Fibroblast of lung (primary cell): ENCODE results near the gene GTF3C1. TPM values are rescaled to one million over a fixed set of nuclear protein-coding genes. Genes with fewer than 3 reads are reported as not detected.

Source experiments
- DNase-seq, 2 donors: peaks; one replicate each; pipeline versions ENCODE4 v3.0.0 to v3.0.0-alpha.2; 2010; ENCODE audit warnings: low read depth in 2 of 2
- H2AFZ ChIP-seq: 2 replicates; pipeline ENCODE4 v1.5.1; 2012; ENCODE audit warnings: low read length, control low read depth, inconsistent platforms
- H3K27ac ChIP-seq: 2 replicates; pipeline ENCODE4 v1.5.1; 2011; ENCODE audit warnings: low read length, control low read depth; ENCODE audit not compliant: insufficient read depth
- H3K27me3 ChIP-seq: 2 replicates; pipeline ENCODE4 v1.5.1; 2011; ENCODE audit warnings: mild to moderate bottlenecking, low read length; ENCODE audit not compliant: control insufficient read depth, insufficient read depth
- H3K36me3 ChIP-seq: 2 replicates; pipeline ENCODE4 v1.5.1; 2011; ENCODE audit warnings: low read length; ENCODE audit not compliant: control insufficient read depth, insufficient read depth
- H3K4me1 ChIP-seq: 2 replicates; pipeline ENCODE4 v1.5.1; 2011; ENCODE audit warnings: low read length; ENCODE audit not compliant: control insufficient read depth, insufficient read depth; ENCODE audit errors: extremely low read depth
- H3K4me2 ChIP-seq: 2 replicates; pipeline ENCODE4 v1.5.1; 2011; ENCODE audit warnings: low read length, control low read depth; ENCODE audit not compliant: insufficient read depth; ENCODE audit errors: extremely low read depth
- H3K4me3 ChIP-seq, 4 experiments: fragments of 200-600 bp in 1 of 4; sonication (generic) in 1 of 4; replicated peaks in 1 of 4; 2 replicates each; pipeline ENCODE4 v1.5.1; 2011 to 2016; ENCODE audit warnings: low read length in 4 of 4, low read depth in 3 of 4, mild to moderate bottlenecking in 3 of 4, control low read depth in 2 of 4, inconsistent platforms in 1 of 4, mixed read lengths in 1 of 4; ENCODE audit not compliant: insufficient read depth in 1 of 4; ENCODE audit errors: control extremely low read depth in 1 of 4
- H3K79me2 ChIP-seq: 2 replicates; pipeline ENCODE4 v1.5.1; 2012; ENCODE audit warnings: mild to moderate bottlenecking, low read length, inconsistent platforms; ENCODE audit not compliant: control insufficient read depth, insufficient read depth
- H3K9ac ChIP-seq: 2 replicates; pipeline ENCODE4 v1.5.1; 2011; ENCODE audit warnings: mild to moderate bottlenecking, low read length, control low read depth; ENCODE audit not compliant: insufficient read depth
- H3K9me3 ChIP-seq: 2 replicates; pipeline ENCODE4 v1.5.1; 2012; ENCODE audit warnings: low read depth, low read length; ENCODE audit not compliant: control insufficient read depth, insufficient read depth
- H4K20me1 ChIP-seq: 2 replicates; pipeline ENCODE4 v1.5.1; 2011; ENCODE audit warnings: low read length; ENCODE audit not compliant: control insufficient read depth, insufficient read depth; ENCODE audit errors: extremely low read depth
- CTCF ChIP-seq, 2 donors: IDR thresholded peaks in 1 of 2; conservative IDR thresholded peaks in 1 of 2; 1 replicate in 1 of 2; 2 replicates in 1 of 2; pipeline ENCODE4 v1.5.1; 2011 to 2012; ENCODE audit warnings: low read length in 2 of 2, control low read depth in 1 of 2, inconsistent platforms in 1 of 2, low read depth in 1 of 2, mild to moderate bottlenecking in 1 of 2
- EZH2 ChIP-seq: IDR thresholded peaks from 2 replicates; pipeline ENCODE4 v1.5.1; 2012; ENCODE audit warnings: low read length, control low read depth, mild to moderate bottlenecking; ENCODE audit errors: missing control alignments
- polyA plus RNA-seq, 2 donors: library from polyadenylated mRNA; depleted of rRNA in 1 of 2; stranded (reverse) in 1 of 2; unstranded in 1 of 2; fragments of >200 nt; gene quantifications; 2 replicates each; pipeline ENCODE4 v1.2.1, GENCODE V29; 2011 to 2012; ENCODE audit warnings: missing spikeins in 1 of 2
- total RNA-seq: library from RNA; depleted of rRNA; stranded (reverse); fragments of >200 nt; gene quantifications from 2 replicates; pipeline ENCODE4 v1.2.1, GENCODE V29; 2014

GTF3C1 gene
- total and polyA plus RNA-seq, 2 donors (not counting 1 experiment from before 2014, with no cell fraction given) = 20.1 to 75.3 TPM

- Histone ChIP-seq H3K36me3 (no peaks in the 10 kb centered on the region), H3K4me2 (no peak overlapping the region), H3K4me3 (no peak overlapping the region), H3K9ac (no peak overlapping the region), H3K27me3 (no peaks in the 10 kb centered on the region), H2AFZ (no peak overlapping the region), H3K4me1 (no peaks in the 10 kb centered on the region), H3K27ac (no peak overlapping the region), H3K79me2 (no peaks in the 10 kb centered on the region), H4K20me1 (no peaks in the 10 kb centered on the region), H3K9me3 (no peaks in the 10 kb centered on the region)
- no peak for DNase-seq
- no peak for TF ChIP-seq CTCF (conservative IDR thresholded peaks at IDR 0.05 in 1 of 2, IDR thresholded peaks at IDR 0.05 in 1 of 2; ENCODE audit: low read depth in 1 of 2, low read length in 2 of 2)
- TF ChIP-seq EZH2 = no peak
Measured at GRCh38 chr16:27595475-27595874, 45.8 kb upstream of the GTF3C1 start.

GRCh38 chr16:27591837-27592236 lies 42.1 kb upstream of the GTF3C1 start:
- TF ChIP-seq EZH2 (no peak), CTCF (conservative IDR thresholded peaks at IDR 0.05 in 1 of 2, IDR thresholded peaks at IDR 0.05 in 1 of 2; ENCODE audit: low read depth in 1 of 2, low read length in 2 of 2) (no peak)
- H3K4me2 ChIP-seq = no peak overlapping the region
- no peaks in the 10 kb centered on the region for H3K4me1 ChIP-seq
- H3K36me3 ChIP-seq = no peaks in the 10 kb centered on the region
- H3K27ac ChIP-seq = no peak overlapping the region
- H3K4me3 ChIP-seq = no peak overlapping the region
- no peak overlapping the region for H2AFZ ChIP-seq
- no peaks in the 10 kb centered on the region for H3K9me3 ChIP-seq
- no peak for DNase-seq
- no peak overlapping the region for H3K9ac ChIP-seq
- H3K79me2 ChIP-seq = no peaks in the 10 kb centered on the region
- no peaks in the 10 kb centered on the region for H3K27me3 ChIP-seq
- no peaks in the 10 kb centered on the region for H4K20me1 ChIP-seq

GRCh38 chr16:27588057-27588456 lies 38.3 kb upstream of the GTF3C1 start:
- no peaks in the 10 kb centered on the region for H4K20me1 ChIP-seq
- no peaks in the 10 kb centered on the region for H3K9me3 ChIP-seq
- no peak overlapping the region for H3K4me3 ChIP-seq
- no peak overlapping the region for H2AFZ ChIP-seq
- H3K27ac ChIP-seq = no peak overlapping the region
- no peak for DNase-seq
- H3K36me3 ChIP-seq = no peaks in the 10 kb centered on the region
- H3K4me1 ChIP-seq = no peaks in the 10 kb centered on the region
- no peak overlapping the region for H3K9ac ChIP-seq
- TF ChIP-seq EZH2 (no peak), CTCF (conservative IDR thresholded peaks at IDR 0.05 in 1 of 2, IDR thresholded peaks at IDR 0.05 in 1 of 2; ENCODE audit: low read depth in 1 of 2, low read length in 2 of 2) (no peak)
- H3K79me2 ChIP-seq = no peaks in the 10 kb centered on the region
- H3K4me2 ChIP-seq = no peak overlapping the region
- no peaks in the 10 kb centered on the region for H3K27me3 ChIP-seq
